CD4-positive, alpha-beta T cell treated with Interleukin-12 subunit alpha and Interleukin-12 subunit beta, for 1 hour (primary cell): Measurements from ENCODE around the gene MYL12A.
A peak's percentile ranks its signal among the peaks of the same experiment; 100 is the strongest.

ENCODE experiments used
- DNase-seq: peaks from one replicate; pipeline ENCODE4 v3.0.0-alpha.2; 2020

Gene MYL12A

GRCh38 chr18:3284501-3284900, 36.9 kb downstream of the MYL12A start:
- DNase-seq = no peak

- DNase-seq = no peak
These were observed 38.6 kb downstream of the MYL12A start for GRCh38 chr18:3286159-3286558.

- no peak for DNase-seq
These were observed 45.8 kb downstream of the MYL12A start for GRCh38 chr18:3293196-3293951.

- no peak for DNase-seq
These were observed 47.0 kb downstream of the MYL12A start for GRCh38 chr18:3294435-3295080.

DNA sequence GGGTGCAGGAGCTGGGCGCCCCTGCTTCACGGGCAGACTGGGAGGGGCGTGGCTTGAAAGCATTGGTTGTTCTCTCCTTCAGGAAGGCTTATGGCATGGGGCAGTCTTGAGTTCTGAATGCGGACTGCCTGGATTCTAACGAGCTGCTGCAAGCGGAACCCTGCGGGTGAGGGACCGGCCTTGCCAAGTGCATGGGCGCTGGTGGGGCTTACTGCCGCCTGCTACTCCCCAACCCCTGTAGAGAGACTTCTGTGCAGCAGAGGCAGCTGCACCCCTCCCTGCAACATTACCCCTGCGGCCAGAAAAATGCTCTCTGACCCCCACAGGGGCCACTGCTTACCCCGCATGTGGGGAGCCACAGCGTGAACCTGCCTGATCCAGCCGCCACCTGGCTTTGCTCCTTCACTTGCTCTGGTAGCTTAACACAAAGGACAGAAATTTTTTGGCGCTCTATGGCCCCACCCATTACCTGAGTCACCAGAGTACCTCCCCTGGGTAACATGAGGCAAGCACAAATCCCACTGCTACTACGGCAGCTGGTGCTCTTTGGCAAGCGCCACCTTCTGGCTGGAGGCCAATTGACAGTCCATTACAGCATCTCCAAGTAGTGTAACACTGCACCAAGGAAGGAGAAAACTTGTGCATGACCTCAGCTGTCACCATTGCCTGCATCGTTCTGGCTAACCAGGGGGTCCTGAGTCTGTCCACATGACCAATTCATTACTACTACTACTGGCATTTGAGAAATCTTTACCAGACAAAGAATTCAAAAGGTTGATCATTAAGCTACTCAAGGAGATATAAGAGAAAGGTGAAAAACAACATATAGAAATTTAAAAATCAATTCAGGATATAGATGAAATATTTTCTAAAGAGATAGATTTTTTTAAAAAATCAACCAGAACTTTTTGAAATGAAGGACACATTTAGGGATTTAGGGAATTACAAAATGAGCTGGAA, 49.7 kb downstream of the MYL12A start:
- DNase-seq = peak; percentile 93

DNA sequence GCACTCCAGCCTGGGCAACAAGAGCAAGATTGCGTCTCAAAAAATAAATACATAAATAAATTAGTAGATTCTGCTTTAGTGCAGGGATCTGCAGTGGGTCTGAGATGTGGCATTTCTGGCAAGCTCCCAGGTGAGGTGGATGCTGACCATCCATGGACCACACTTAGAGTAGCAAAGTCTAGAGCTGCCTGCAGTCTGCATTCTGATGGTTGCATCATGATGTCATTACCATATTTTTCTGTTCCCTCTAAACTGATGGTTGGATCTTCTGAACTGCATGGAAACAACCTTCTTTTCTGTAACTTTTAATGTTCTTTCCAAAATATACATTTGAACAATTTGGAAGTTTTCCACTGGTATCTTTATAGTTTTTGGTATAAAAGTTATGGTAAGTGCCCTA, 57.2 kb downstream of the MYL12A start:
- no peak for DNase-seq

DNA sequence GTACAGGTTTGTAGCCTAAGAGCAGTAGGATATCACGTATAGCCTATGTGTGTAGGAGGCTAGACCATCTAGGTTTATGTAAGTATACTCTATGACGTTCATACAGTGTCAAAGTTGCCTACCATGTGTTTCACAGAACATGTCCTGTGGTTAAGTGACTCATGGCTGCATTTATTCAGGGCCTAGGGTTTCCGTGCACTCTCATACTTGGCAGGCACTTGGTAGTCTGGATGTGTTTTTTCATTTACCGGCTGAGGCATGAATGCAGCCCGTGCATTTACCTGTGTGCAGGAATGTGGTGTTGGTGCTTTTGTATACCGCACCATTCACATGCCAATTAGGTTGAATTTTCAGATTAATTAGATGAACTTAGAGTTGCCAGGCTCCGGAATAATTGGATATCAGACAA, 57.8 kb downstream of the MYL12A start:
- peak; percentile 56 for DNase-seq
